Heart left ventricle (tissue), 16 donors: ENCODE data around the gene POC1A. TPM values are rescaled to one million over a fixed set of nuclear protein-coding genes. Genes with fewer than 3 reads are reported as not detected.
A peak's percentile ranks its signal among the peaks of the same experiment; 100 is the strongest.

Experiments
- ATAC-seq, 4 donors: fragments of 200-7000 bp; cut with Tn5 transposase; one replicate each; pipeline ENCODE4 v1.9.1; 2020 to 2022; ENCODE audit warnings: moderate library complexity in 4 of 4, mild to moderate bottlenecking in 3 of 4, moderate number of reproducible peaks in 1 of 4
- DNase-seq, 5 donors: peaks; one replicate each; pipeline ENCODE4 v3.0.0-alpha.2; 2020
- H3K27ac ChIP-seq, 12 donors: fragments of 200-600 bp; sonication (generic) in 4 of 12; one replicate each; pipeline versions ENCODE4 v1.5.0 to v1.8.0; 2016 to 2022; ENCODE audit warnings: mild to moderate bottlenecking in 2 of 12
- H3K27me3 ChIP-seq, 9 donors: fragments of 200-600 bp; sonication (generic) in 2 of 9; one replicate each; pipeline versions ENCODE4 v1.5.1 to v1.8.0; 2016 to 2022; ENCODE audit warnings: mild to moderate bottlenecking in 3 of 9
- H3K36me3 ChIP-seq, 9 donors: fragments of 200-600 bp; sonication (generic) in 2 of 9; one replicate each; pipeline versions ENCODE4 v1.5.0 to v1.8.0; 2018 to 2022; ENCODE audit warnings: mild to moderate bottlenecking in 2 of 9
- H3K4me1 ChIP-seq, 12 donors: fragments of 200-600 bp; sonication (generic) in 4 of 12; one replicate each; pipeline versions ENCODE4 v1.5.0 to v1.8.0; 2016 to 2022; ENCODE audit warnings: mild to moderate bottlenecking in 3 of 12
- H3K4me3 ChIP-seq, 12 donors: fragments of 200-600 bp; sonication (generic) in 4 of 12; one replicate each; pipeline versions ENCODE4 v1.5.0 to v1.8.0; 2017 to 2022; ENCODE audit warnings: mild to moderate bottlenecking in 9 of 12, moderate library complexity in 4 of 12
- H3K9me3 ChIP-seq, 12 donors: fragments of 200-600 bp; sonication (generic) in 4 of 12; one replicate each; pipeline versions ENCODE4 v1.5.0 to v1.8.0; 2016 to 2022; ENCODE audit warnings: mild to moderate bottlenecking in 1 of 12
- POLR2A ChIP-seq, 2 donors: fragments of 450-650 bp; IDR thresholded peaks; one replicate each; pipeline ENCODE4 v1.6.1; 2017; ENCODE audit warnings: antibody characterized with exemption in 2 of 2, mild to moderate bottlenecking in 2 of 2, moderate library complexity in 2 of 2
- WGBS, 4 donors: extraction: QIAGEN DNeasy Blood & Tissue Kit in 2 of 4; methylation state at CpG; one replicate each; pipeline versions ENCODE4 v1.1.5 to v1.1.7; 2013 to 2018; 5-methylcytosine and 5-hydroxymethylcytosine counted together
- intact Hi-C, 10 donors: fragments of 100-400 bp; cut with DNase I; formaldehyde crosslinking; loops; one replicate each; pipeline versions ENCODE4 v1.11.1 to v1.14.2; 2022
- polyA plus RNA-seq, 2 donors: library from polyadenylated mRNA; stranded (reverse); fragments of 200-250 nt; gene quantifications; one replicate each; pipeline ENCODE4 v1.2.3, GENCODE V29; 2013
- total RNA-seq, 9 donors: library from RNA; depleted of rRNA in 2 of 9; stranded (reverse); fragments of >200 nt in 2 of 9; fragmentation: NEBNext Ultra II Directional in 3 of 9; extraction: Animal tissue kit (Norgen Biotek cat#: 25700) in 3 of 9; gene quantifications; one replicate each; pipeline versions ENCODE4 v1.1.0 to v1.2.4, GENCODE V29; 2016 to 2023
- TF ChIP-seq, protein P1 (sequence below), 12 donors: fragments of 200-600 bp; sonication (generic) in 4 of 12; IDR thresholded peaks; one replicate each; pipeline versions ENCODE4 v1.5.0 to v1.8.0; 2018 to 2022; ENCODE audit warnings: antibody characterized with exemption in 12 of 12, mild to moderate bottlenecking in 5 of 12
- donor health status: ischemic (EF 13 %, LVEDD 7.1; RV severe dilation, severe dysfunction).
- donor health status: healthy with polysubstance abuse.
- donor health status: DM: no; HTN: yes; CAD: no.
- donor health status: DM: no; HTN: no; CAD: no.
- donor health status: ischemic (EF 25% LVEDD 6.9; RV normal size, moderate dysfunction).
- donor health status: ischemic (EF 25% LVEDD 5.7; RV mildly dilated, moderate dysfunction).
- donor health status: healthy.
- donor health status: DM: yes; HTN: yes; CAD: no.
- donor health status: ischemic (EF 35%, LVEDD 5.7; RV mildly dilated, moderate dysfunction).
- donor health status: nonischemic (EF 11% LVEDD 7.7; RV severe dilation, severe dysfunction).
- donor health status: DM: yes; HTN: yes; CAD: no.
- donor health status: PGD.
- donor health status: ischemic (EF 29% LVEDD 5.4; RV normal size, mild dysfunction).
- donor health status: nonischemic (EF 23%, LVEDD 6.1; RV moderate dilation, normal function).

Gene POC1A
- total and polyA plus RNA-seq, 11 donors, result 0.50 to 5.2 (median 1.4) TPM

DNA sequence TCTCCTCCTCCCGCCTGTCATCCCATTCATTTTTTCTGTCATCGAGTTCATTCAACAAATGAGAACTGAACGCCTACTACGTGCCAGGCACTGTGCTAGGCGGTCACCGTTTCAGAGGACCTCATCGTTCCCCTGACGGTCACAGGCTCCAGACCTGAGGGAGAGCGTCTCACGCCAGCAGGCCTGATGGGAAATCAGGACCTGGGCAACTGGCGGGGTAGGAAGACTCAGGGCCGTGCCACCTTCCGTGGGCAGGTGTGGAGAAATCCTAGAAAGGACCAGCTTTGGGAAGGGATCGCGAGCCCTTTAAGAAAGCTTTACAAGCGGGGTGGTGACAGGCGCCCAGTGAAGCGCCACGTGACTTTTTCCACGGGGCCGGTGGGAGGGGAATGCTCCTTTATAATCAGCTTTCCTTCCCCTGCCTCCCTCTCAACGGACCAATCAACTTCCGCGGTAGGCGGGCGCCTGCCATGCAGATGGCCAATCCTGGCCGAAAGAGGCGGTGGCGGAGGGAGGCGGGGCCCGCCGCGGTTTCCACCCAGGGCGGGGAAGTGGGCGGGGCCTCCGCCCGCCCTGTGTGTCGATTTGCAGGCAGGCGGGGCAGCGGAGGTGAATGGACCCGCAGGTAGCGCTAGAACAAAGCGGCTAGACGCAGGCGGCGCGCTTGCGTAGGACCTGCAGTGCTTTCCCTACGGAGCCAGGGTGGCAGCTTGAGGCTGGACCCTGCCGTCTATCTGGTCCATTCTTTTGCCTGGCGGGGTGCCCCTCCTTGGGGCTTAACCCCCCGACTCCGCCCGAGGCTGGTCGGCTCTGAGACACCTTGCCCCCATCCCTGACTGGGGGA, 97.0 kb downstream of the POC1A start:
- Histone ChIP-seq H3K4me1 (peaks cover 12 to 55% (median 31%) of the 10 kb centered on the region in 12 donors), H3K9me3 (no peaks in the 10 kb centered on the region), H3K36me3 (peaks cover 0 to 17% (median 10%) of the 10 kb centered on the region in 9 donors), H3K27me3 (no peaks in the 10 kb centered on the region), H3K4me3 (peak overlapping the region; percentile 36 to 96 (median 66)), H3K27ac (peak overlapping the region; percentile 30 to 95 (median 90))
- TF ChIP-seq, protein P1, sequence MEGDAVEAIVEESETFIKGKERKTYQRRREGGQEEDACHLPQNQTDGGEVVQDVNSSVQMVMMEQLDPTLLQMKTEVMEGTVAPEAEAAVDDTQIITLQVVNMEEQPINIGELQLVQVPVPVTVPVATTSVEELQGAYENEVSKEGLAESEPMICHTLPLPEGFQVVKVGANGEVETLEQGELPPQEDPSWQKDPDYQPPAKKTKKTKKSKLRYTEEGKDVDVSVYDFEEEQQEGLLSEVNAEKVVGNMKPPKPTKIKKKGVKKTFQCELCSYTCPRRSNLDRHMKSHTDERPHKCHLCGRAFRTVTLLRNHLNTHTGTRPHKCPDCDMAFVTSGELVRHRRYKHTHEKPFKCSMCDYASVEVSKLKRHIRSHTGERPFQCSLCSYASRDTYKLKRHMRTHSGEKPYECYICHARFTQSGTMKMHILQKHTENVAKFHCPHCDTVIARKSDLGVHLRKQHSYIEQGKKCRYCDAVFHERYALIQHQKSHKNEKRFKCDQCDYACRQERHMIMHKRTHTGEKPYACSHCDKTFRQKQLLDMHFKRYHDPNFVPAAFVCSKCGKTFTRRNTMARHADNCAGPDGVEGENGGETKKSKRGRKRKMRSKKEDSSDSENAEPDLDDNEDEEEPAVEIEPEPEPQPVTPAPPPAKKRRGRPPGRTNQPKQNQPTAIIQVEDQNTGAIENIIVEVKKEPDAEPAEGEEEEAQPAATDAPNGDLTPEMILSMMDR (IDR thresholded peaks at IDR 0.05), result peak in 3 of 12 donors; percentile 10 to 28 (median 17)
- TF ChIP-seq POLR2A (IDR thresholded peaks at IDR 0.05), result peak in 1 of 2 donors; percentile 68
- ATAC-seq (peak; percentile 87 to 94 (median 90)), DNase-seq (peak; percentile 99 to 100 (median 100))
- 1% methylated on average over 18 to 55 of the region's 55 CpGs for WGBS, 4 donors
- intact Hi-C loops, result loop anchor here in 6 of 10 donors (1.0 to 5.0 kb wide), 4 partner anchors 50 to 65 kb away; no protein-coding TSS in a partner anchor

DNA sequence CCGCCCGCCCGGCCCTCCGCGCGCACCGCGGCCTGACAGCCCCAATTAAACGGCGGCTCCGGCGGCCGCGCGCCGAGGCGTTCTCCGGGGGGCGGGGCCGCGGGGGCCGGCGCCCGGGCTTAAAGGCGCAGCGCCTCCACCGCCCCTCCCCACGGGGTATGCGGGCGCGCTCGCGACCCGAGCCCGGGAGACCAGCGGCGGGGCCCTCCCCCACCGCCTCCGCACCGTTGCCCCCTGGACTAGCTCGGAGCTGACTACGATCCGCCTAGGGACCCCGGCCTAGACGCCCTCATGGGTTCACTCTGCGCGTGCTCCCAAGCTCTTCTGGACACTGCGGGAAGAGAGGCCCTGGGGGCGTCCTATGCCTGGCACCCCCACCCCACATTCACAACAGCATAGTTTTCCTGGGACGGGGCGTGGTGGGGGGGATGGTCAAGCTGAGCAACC, 97.7 kb downstream of the POC1A start, which contains the start of gene DUSP7:
Gene DUSP7 (minus strand): TSS at position 51 of the 447 bp plus-strand sequence. CDS start 205 bp downstream, outside the sequence.
- DNase-seq (peak; percentile 73 to 89 (median 84)), ATAC-seq (peak; percentile 12 to 65 (median 40))
- no peaks in the 10 kb centered on the region for H3K9me3 ChIP-seq
- WGBS, 4 donors, result 0 to 1% (median 0%) methylated on average over 6 to 51 of the region's 51 CpGs
- H3K4me1 ChIP-seq, result peaks cover 15 to 56% (median 38%) of the 10 kb centered on the region in 12 donors
- H3K27ac ChIP-seq, result peak within 1 kb of the TSS; percentile 88 to 97 (median 94)
- H3K27me3 ChIP-seq, result no peaks in the 10 kb centered on the region
- TF ChIP-seq, protein P1 (IDR thresholded peaks at IDR 0.05), result no peak
- TF ChIP-seq POLR2A (IDR thresholded peaks at IDR 0.05), result no peak
- intact Hi-C loops, result loop anchor here in 6 of 10 donors (1.0 to 5.0 kb wide), 4 partner anchors 51 to 66 kb away; no protein-coding TSS in a partner anchor
- peaks cover 0 to 24% (median 17%) of the 10 kb centered on the region in 9 donors for H3K36me3 ChIP-seq
- peak within 1 kb of the TSS; percentile 78 to 96 (median 88) for H3K4me3 ChIP-seq

DNA sequence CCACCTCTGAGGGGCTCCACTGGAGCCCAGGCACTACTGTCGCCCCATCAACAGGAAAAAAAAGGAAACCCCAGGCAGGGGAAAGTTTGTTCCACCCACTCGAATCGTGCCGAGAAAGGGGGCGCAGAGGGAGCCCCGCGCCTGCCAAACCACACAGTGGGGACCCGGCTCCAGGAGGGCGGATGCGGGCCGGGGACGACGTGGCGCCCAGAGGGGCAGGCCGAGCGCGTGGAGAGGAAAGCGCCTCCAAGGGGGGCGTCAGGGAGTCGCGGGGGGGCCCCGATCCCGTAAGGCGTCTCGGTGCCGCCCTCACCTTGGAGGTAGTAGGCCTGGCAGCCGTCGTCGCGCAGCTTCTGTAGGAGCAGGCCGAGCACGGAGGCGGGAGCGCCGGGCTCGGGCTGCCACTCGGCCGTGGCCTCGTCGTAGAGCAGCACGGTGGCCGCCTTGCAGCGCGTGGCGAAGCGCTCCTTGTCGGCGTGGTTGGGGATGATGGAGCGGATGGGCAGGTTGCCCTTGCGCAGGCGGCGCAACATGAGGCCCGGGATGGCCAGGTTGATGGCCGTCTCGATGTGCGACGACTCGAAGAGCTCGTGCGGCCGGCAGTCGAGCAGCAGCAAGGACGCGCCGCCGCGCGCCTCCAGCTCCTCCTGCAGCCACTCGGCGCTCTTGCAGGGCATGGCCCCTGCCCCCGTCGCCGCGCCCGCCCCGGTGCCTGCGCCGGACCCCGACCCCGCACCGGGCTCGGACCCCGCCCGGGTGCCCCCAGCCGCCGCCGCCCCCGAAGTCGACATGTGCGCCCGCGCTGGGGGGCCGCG, 98.5 kb downstream of the POC1A start:
- H3K27ac ChIP-seq, result peak overlapping the region; percentile 82 to 97 (median 94)
- H3K4me3 ChIP-seq, result peak overlapping the region; percentile 66 to 96 (median 88)
- H3K4me1 ChIP-seq, result peaks cover 19 to 64% (median 46%) of the 10 kb centered on the region in 12 donors
- intact Hi-C loops, result loop anchor here in 8 of 10 donors (1.0 to 5.0 kb wide), 8 partner anchors 49 to 87 kb away; no protein-coding TSS in a partner anchor
- TF ChIP-seq, protein P1 (IDR thresholded peaks at IDR 0.05), result peak in 7 of 12 donors; percentile 5 to 47 (median 34)
- peak in 1 of 2 donors; percentile 14 for TF ChIP-seq POLR2A (IDR thresholded peaks at IDR 0.05)
- peak in 4 of 5 donors; percentile 58 to 70 (median 60) for DNase-seq
- no peaks in the 10 kb centered on the region for H3K9me3 ChIP-seq
- H3K36me3 ChIP-seq, result peaks cover 0 to 32% (median 25%) of the 10 kb centered on the region in 9 donors
- H3K27me3 ChIP-seq, result no peaks in the 10 kb centered on the region
- no peak for ATAC-seq
- WGBS, 4 donors, result 0 to 1% (median 0%) methylated on average over 36 to 94 of the region's 94 CpGs
